Epithelial cell of proximal tubule (primary cell): ENCODE data around the gene TMEM131L. TPM values are rescaled to one million over a fixed set of nuclear protein-coding genes. Genes with fewer than 3 reads are reported as not detected.

ENCODE experiments used
- DNase-seq: peaks from one replicate; pipeline ENCODE4 v3.0.0-alpha.2; 2011; ENCODE audit warnings: low read depth
- H3K4me3 ChIP-seq: 2 replicates; pipeline ENCODE4 v1.5.1; 2011; ENCODE audit warnings: low read depth, mild to moderate bottlenecking, low read length
- total RNA-seq: library from RNA; depleted of rRNA; stranded (reverse); fragments of >200 nt; gene quantifications from 2 replicates; pipeline ENCODE4 v1.2.3, GENCODE V29; 2015
- TF ChIP-seq, protein P1 (sequence below): conservative IDR thresholded peaks from 2 replicates; pipeline ENCODE4 v1.5.1; 2012; ENCODE audit warnings: low read depth, mild to moderate bottlenecking, low read length

TMEM131L gene
- total RNA-seq, 1 donor from 2014 or later: 4.5 TPM

DNA sequence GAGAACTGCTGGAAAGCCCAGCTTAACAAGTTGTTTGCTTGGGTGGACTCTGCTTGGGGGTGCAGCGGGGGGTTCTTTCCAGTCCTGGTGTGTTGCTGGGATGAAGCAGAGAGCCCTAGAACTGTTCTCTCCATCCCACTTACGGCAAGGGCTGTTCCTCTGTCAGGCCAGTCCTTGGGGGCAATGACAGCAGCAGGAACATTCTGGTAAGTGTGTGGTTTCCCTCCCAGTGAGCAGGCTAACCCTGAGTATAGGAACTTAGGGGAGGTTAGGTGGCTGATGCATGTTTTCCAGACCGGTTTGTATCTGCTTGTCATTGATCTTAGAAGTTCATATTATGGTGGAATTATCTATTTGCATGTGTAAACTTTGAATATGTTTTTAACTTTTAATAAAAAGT, 171.0 kb downstream of the TMEM131L start:
- no peak overlapping the region for H3K4me3 ChIP-seq
- DNase-seq: no peak
- TF ChIP-seq, protein P1, sequence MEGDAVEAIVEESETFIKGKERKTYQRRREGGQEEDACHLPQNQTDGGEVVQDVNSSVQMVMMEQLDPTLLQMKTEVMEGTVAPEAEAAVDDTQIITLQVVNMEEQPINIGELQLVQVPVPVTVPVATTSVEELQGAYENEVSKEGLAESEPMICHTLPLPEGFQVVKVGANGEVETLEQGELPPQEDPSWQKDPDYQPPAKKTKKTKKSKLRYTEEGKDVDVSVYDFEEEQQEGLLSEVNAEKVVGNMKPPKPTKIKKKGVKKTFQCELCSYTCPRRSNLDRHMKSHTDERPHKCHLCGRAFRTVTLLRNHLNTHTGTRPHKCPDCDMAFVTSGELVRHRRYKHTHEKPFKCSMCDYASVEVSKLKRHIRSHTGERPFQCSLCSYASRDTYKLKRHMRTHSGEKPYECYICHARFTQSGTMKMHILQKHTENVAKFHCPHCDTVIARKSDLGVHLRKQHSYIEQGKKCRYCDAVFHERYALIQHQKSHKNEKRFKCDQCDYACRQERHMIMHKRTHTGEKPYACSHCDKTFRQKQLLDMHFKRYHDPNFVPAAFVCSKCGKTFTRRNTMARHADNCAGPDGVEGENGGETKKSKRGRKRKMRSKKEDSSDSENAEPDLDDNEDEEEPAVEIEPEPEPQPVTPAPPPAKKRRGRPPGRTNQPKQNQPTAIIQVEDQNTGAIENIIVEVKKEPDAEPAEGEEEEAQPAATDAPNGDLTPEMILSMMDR: no peak

DNA sequence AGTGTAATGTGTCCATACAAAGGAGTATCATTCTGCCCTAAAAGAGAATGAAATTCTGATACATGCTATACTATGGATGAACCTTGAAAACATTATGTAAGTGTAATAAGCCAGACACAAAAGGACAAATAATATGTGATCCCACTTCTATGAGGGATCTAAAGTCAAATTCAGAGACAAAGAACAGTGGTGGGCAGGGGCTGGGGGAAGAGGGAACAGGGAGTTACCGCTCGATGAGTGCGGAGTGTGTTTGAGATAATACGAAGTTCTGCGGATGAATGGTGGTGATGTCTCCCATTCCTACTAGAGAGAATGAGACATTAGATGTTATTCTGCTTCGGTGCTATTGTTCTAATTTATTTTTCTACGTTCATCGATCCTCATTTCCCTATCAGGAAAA, 171.9 kb downstream of the TMEM131L start:
- no peak for DNase-seq
- TF ChIP-seq, protein P1: no peak
- no peak overlapping the region for H3K4me3 ChIP-seq

DNA sequence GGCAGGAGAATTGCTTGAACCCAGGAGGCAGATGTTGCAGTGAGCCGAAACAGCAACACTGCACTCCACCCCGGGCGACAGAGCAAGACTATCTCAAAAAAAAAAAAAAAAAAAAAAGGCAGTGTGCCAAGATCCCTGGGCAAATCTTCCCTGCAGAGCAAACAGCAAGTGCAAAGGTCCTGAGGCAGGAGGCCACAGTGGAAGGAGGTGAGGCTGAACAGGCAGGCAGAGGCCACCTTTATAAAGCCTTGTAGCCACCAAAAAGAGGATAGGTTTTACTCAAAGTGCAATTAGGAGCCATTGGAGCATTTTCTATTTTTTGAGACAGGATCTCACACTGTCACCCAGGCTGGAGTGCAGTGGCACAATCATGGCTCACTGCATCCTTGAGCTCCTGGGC, 172.8 kb downstream of the TMEM131L start:
- TF ChIP-seq, protein P1: no peak
- no peak overlapping the region for H3K4me3 ChIP-seq
- DNase-seq: no peak

DNA sequence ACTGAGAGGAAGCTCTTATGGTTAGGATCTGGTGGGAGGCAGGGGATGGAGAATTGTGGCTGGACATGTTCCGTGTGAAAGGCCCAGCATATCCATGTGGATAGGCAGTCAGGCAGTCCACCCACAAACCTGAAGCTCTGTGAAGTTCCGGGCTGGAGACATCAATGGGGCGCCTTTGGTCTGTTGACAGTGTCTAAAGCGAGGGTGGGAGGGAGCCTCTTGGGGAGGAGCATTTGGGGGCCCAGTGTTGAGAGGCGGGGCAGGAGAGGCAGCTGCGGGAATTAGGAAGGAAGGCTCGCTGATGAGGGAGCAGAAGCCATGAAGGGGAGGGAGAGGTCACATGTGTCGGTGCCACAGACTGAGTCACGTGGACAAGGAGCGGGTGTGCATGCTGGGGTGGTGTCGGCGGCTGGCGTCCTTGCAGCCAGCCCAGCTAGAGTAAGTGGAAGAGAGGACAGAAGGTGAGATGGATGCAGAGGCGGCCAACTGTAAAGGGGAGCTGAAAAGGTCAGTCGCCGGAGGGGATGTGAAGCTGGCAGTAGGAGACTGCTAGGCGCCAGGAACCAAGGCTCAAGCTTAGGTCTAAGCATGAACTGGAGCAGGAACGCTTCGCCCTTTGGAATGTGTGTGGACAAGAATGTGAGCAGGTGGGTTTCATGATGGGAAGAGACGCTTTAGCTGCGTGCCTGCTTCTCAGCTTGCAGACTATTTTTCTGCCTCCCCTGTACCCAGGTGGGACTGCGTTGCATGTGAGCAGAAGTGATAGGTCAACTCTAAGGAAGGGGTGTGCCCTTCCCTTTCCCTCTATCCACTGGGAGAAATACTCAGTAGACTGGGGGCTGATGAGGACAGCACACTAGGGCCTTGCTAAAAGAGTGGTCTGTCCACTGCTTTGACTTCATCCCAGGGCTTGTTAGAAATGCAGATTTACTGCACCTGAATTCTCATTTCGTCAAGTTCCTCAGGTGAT, 174.0 kb downstream of the TMEM131L start:
- no peak overlapping the region for H3K4me3 ChIP-seq
- DNase-seq: no peak
- TF ChIP-seq, protein P1: no peak

GRCh38 chr4:153641532-153641931, 175.4 kb downstream of the TMEM131L start:
- TF ChIP-seq, protein P1: no peak
- no peak overlapping the region for H3K4me3 ChIP-seq
- DNase-seq: no peak

GRCh38 chr4:153643406-153644383, 177.5 kb downstream of the TMEM131L start:
- no peak for DNase-seq
- H3K4me3 ChIP-seq: no peak overlapping the region
- TF ChIP-seq, protein P1: peak; percentile 48
